ENCODE measurements around the gene CPO. TPM values are rescaled to one million over a fixed set of nuclear protein-coding genes. Genes with fewer than 3 reads are reported as not detected.

Gene CPO
- total RNA-seq, 1 experiment from 2014 or later: not detected

DNA sequence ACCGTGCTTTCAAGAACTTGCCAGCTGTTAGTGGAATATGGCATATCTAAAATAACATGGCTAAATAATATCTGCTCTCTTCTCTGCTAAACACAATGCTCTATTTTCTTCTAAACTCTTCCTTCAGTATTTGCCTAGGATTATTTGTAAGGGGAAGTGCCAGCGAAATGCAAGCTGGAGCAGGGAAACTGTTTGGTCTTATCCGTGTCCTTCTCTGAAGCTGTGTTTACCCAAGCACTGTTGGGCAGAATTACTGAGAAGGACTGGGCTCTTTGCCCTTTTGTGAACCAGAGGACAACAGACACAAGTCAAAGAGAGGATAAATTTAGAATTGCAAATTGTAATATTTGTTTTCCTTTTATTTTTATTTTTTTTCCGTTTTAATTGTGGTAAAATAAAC, 23.6 kb downstream of the CPO start:
- Histone ChIP-seq H3K27ac (ENCODE audit: low read length) (no peak overlapping the region), H3K9ac (ENCODE audit: low read length) (no peak overlapping the region), H2AFZ (ENCODE audit: low read length) (no peak overlapping the region), H3K9me2 (replicated peaks; ENCODE audit: insufficient read depth, low read length) (no peaks in the 10 kb centered on the region), H3K9me3 (ENCODE audit: low read length) (no peaks in the 10 kb centered on the region), H3K4me2 (ENCODE audit: low read depth, low read length, poor library complexity, severe bottlenecking) (no peak overlapping the region), H3K79me2 (ENCODE audit: low read length) (no peaks in the 10 kb centered on the region), H3K4me3 (ENCODE audit: low read length) (no peak overlapping the region), H3K36me3 (ENCODE audit: insufficient read depth, low read length) (no peaks in the 10 kb centered on the region), H4K20me1 (ENCODE audit: insufficient read depth, low read depth, low read length) (no peaks in the 10 kb centered on the region), H3K27me3 (ENCODE audit: low read length) (no peaks in the 10 kb centered on the region), H3K4me1 (ENCODE audit: low read length) (no peaks in the 10 kb centered on the region)
- DNase-seq: no peak

GRCh38 chr2:206968134-206969086, 29.1 kb downstream of the CPO start:
- Histone ChIP-seq H3K79me2 (ENCODE audit: low read length) (no peaks in the 10 kb centered on the region), H3K4me3 (ENCODE audit: low read length) (no peak overlapping the region), H3K36me3 (ENCODE audit: insufficient read depth, low read length) (no peaks in the 10 kb centered on the region), H3K27me3 (ENCODE audit: low read length) (no peaks in the 10 kb centered on the region), H3K27ac (ENCODE audit: low read length) (no peak overlapping the region), H3K4me1 (ENCODE audit: low read length) (no peaks in the 10 kb centered on the region), H3K9ac (ENCODE audit: low read length) (no peak overlapping the region), H3K9me2 (replicated peaks; ENCODE audit: insufficient read depth, low read length) (no peaks in the 10 kb centered on the region), H3K9me3 (ENCODE audit: low read length) (no peaks in the 10 kb centered on the region), H2AFZ (ENCODE audit: low read length) (no peak overlapping the region), H4K20me1 (ENCODE audit: insufficient read depth, low read depth, low read length) (no peaks in the 10 kb centered on the region), H3K4me2 (ENCODE audit: low read depth, low read length, poor library complexity, severe bottlenecking) (no peak overlapping the region)
- DNase-seq: no peak

- Histone ChIP-seq H3K9ac (ENCODE audit: low read length) (no peak overlapping the region), H3K27ac (ENCODE audit: low read length) (no peak overlapping the region), H3K79me2 (ENCODE audit: low read length) (no peaks in the 10 kb centered on the region), H2AFZ (ENCODE audit: low read length) (no peak overlapping the region), H3K4me1 (ENCODE audit: low read length) (no peaks in the 10 kb centered on the region), H3K4me2 (ENCODE audit: low read depth, low read length, poor library complexity, severe bottlenecking) (no peak overlapping the region), H3K9me3 (ENCODE audit: low read length) (no peaks in the 10 kb centered on the region), H3K4me3 (ENCODE audit: low read length) (no peak overlapping the region), H4K20me1 (ENCODE audit: insufficient read depth, low read depth, low read length) (no peaks in the 10 kb centered on the region), H3K27me3 (ENCODE audit: low read length) (no peaks in the 10 kb centered on the region), H3K36me3 (ENCODE audit: insufficient read depth, low read length) (no peaks in the 10 kb centered on the region), H3K9me2 (replicated peaks; ENCODE audit: insufficient read depth, low read length) (no peaks in the 10 kb centered on the region)
- DNase-seq: no peak
Measured at GRCh38 chr2:206969192-206969591, 29.9 kb downstream of the CPO start.

DNA sequence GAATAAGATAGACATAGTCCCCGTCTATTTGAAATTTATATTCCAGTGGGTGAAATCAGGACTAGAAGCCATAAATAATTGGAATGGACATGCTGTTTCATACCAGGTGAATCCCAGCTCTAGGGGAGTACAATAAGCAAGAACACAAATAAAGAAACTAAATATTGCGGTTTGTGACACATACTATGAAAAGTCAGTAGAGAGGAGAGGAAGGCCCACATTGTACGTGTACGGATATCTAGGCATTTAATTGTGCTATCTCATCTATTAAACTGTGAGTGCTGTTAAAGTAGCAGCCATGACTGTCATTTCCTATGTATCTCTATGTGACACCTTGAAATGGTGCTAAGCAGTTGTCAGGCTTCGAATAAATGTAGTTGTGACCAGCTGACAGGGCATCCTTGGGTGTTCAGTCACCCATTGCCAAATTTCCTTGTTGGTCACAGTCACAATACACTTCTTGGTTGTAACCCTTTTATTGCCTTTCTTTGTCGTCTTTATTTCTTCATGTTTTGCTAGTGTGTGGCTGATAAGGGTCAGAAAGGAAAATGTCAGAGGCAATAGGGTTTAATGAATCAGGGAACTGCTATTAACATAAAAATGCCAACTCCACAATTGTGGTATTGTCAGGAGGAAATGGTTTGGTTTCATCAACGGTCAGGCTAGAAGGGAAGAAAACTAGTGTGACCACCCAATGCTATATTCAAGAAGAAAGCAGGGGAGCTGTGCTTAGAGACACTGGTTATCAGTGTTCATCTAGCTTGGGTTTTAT, 31.5 kb downstream of the CPO start:
- Histone ChIP-seq H3K4me3 (ENCODE audit: low read length) (no peak overlapping the region), H2AFZ (ENCODE audit: low read length) (no peak overlapping the region), H3K27ac (ENCODE audit: low read length) (no peak overlapping the region), H3K4me2 (ENCODE audit: low read depth, low read length, poor library complexity, severe bottlenecking) (no peak overlapping the region), H3K9me2 (replicated peaks; ENCODE audit: insufficient read depth, low read length) (no peaks in the 10 kb centered on the region), H4K20me1 (ENCODE audit: insufficient read depth, low read depth, low read length) (no peaks in the 10 kb centered on the region), H3K79me2 (ENCODE audit: low read length) (no peaks in the 10 kb centered on the region), H3K36me3 (ENCODE audit: insufficient read depth, low read length) (no peaks in the 10 kb centered on the region), H3K9ac (ENCODE audit: low read length) (no peak overlapping the region), H3K27me3 (ENCODE audit: low read length) (no peaks in the 10 kb centered on the region), H3K4me1 (ENCODE audit: low read length) (no peaks in the 10 kb centered on the region), H3K9me3 (ENCODE audit: low read length) (no peaks in the 10 kb centered on the region)
- DNase-seq: no peak

DNA sequence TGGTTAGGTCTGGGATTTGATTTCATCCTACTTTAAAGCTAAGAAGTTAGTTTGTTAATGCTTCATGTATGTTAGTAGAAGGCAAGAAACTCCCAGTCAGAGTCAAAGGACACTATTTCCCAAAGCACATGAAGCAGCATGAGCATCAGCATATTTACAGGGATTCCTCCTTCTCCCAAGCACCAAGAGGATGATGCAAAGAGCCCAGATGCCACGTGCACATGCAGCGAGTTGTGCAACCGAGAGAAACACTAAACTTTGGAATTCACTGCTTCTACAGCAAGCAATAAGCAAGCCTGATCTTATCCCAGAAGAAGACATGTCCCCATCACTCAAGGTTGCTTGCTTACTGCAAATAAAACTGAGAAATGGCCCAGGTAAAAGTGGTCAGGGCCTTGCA, 32.5 kb downstream of the CPO start:
- Histone ChIP-seq H3K9ac (ENCODE audit: low read length) (no peak overlapping the region), H3K4me2 (ENCODE audit: low read depth, low read length, poor library complexity, severe bottlenecking) (no peak overlapping the region), H3K27me3 (ENCODE audit: low read length) (no peaks in the 10 kb centered on the region), H3K4me3 (ENCODE audit: low read length) (no peak overlapping the region), H3K4me1 (ENCODE audit: low read length) (no peaks in the 10 kb centered on the region), H3K36me3 (ENCODE audit: insufficient read depth, low read length) (no peaks in the 10 kb centered on the region), H4K20me1 (ENCODE audit: insufficient read depth, low read depth, low read length) (no peaks in the 10 kb centered on the region), H2AFZ (ENCODE audit: low read length) (no peak overlapping the region), H3K79me2 (ENCODE audit: low read length) (no peaks in the 10 kb centered on the region), H3K27ac (ENCODE audit: low read length) (no peak overlapping the region), H3K9me2 (replicated peaks; ENCODE audit: insufficient read depth, low read length) (no peaks in the 10 kb centered on the region), H3K9me3 (ENCODE audit: low read length) (no peaks in the 10 kb centered on the region)
- no peak for DNase-seq

- DNase-seq: no peak
- Histone ChIP-seq H3K9me3 (ENCODE audit: low read length) (no peaks in the 10 kb centered on the region), H3K27me3 (ENCODE audit: low read length) (no peaks in the 10 kb centered on the region), H3K4me3 (ENCODE audit: low read length) (no peak overlapping the region), H3K36me3 (ENCODE audit: insufficient read depth, low read length) (no peaks in the 10 kb centered on the region), H3K9ac (ENCODE audit: low read length) (no peak overlapping the region), H3K79me2 (ENCODE audit: low read length) (no peaks in the 10 kb centered on the region), H3K4me1 (ENCODE audit: low read length) (no peaks in the 10 kb centered on the region), H3K27ac (ENCODE audit: low read length) (no peak overlapping the region), H3K9me2 (replicated peaks; ENCODE audit: insufficient read depth, low read length) (no peaks in the 10 kb centered on the region), H3K4me2 (ENCODE audit: low read depth, low read length, poor library complexity, severe bottlenecking) (no peak overlapping the region), H2AFZ (ENCODE audit: low read length) (no peak overlapping the region), H4K20me1 (ENCODE audit: insufficient read depth, low read depth, low read length) (no peaks in the 10 kb centered on the region)
Measured at GRCh38 chr2:206974551-206974950, 35.2 kb downstream of the CPO start.

GRCh38 chr2:206978746-206979145, 39.4 kb downstream of the CPO start:
- no peaks in the 10 kb centered on the region for H3K9me3 ChIP-seq (ENCODE audit: low read length)
- H3K4me1 ChIP-seq (ENCODE audit: low read length): peaks cover under 1% of the 10 kb centered on the region
- no peaks in the 10 kb centered on the region for H3K27me3 ChIP-seq (ENCODE audit: low read length)
- no peak overlapping the region for H3K4me2 ChIP-seq (ENCODE audit: low read depth, low read length, poor library complexity, severe bottlenecking)
- no peak overlapping the region for H3K4me3 ChIP-seq (ENCODE audit: low read length)
- no peak overlapping the region for H3K27ac ChIP-seq (ENCODE audit: low read length)
- no peaks in the 10 kb centered on the region for H4K20me1 ChIP-seq (ENCODE audit: insufficient read depth, low read depth, low read length)
- H3K9me2 ChIP-seq (replicated peaks; ENCODE audit: insufficient read depth, low read length): no peaks in the 10 kb centered on the region
- no peak overlapping the region for H3K9ac ChIP-seq (ENCODE audit: low read length)
- no peaks in the 10 kb centered on the region for H3K36me3 ChIP-seq (ENCODE audit: insufficient read depth, low read length)
- no peak for DNase-seq
- no peak overlapping the region for H2AFZ ChIP-seq (ENCODE audit: low read length)
- H3K79me2 ChIP-seq (ENCODE audit: low read length): no peaks in the 10 kb centered on the region

- H3K9ac ChIP-seq (ENCODE audit: low read length): no peak overlapping the region
- H3K27ac ChIP-seq (ENCODE audit: low read length): no peak overlapping the region
- DNase-seq: no peak
- H3K4me2 ChIP-seq (ENCODE audit: low read depth, low read length, poor library complexity, severe bottlenecking): no peak overlapping the region
- H3K36me3 ChIP-seq (ENCODE audit: insufficient read depth, low read length): no peaks in the 10 kb centered on the region
- H3K9me3 ChIP-seq (ENCODE audit: low read length): no peaks in the 10 kb centered on the region
- peaks cover 7% of the 10 kb centered on the region for H3K4me1 ChIP-seq (ENCODE audit: low read length)
- H3K79me2 ChIP-seq (ENCODE audit: low read length): no peaks in the 10 kb centered on the region
- no peak overlapping the region for H2AFZ ChIP-seq (ENCODE audit: low read length)
- H3K9me2 ChIP-seq (replicated peaks; ENCODE audit: insufficient read depth, low read length): no peaks in the 10 kb centered on the region
- H3K4me3 ChIP-seq (ENCODE audit: low read length): no peak overlapping the region
- no peaks in the 10 kb centered on the region for H4K20me1 ChIP-seq (ENCODE audit: insufficient read depth, low read depth, low read length)
- no peaks in the 10 kb centered on the region for H3K27me3 ChIP-seq (ENCODE audit: low read length)
Measured at GRCh38 chr2:206979365-206979764, 40.0 kb downstream of the CPO start.

All from Karpas-422 (cell line).